PC-3 (cell line): ENCODE data around the gene MROH2A. TPM values are rescaled to one million over a fixed set of nuclear protein-coding genes. Genes with fewer than 3 reads are reported as not detected.

Experiments used
- ATAC-seq: fragments of 200-7000 bp; cut with Tn5 transposase; 2 replicates; pipeline ENCODE4 v1.9.1; 2020; ENCODE audit warnings: mild to moderate bottlenecking, moderate library complexity
- BruUV-seq: library from RNA; stranded (reverse); fragments of 400-500 nt; replicated peaks from 2 replicates; lab custom pipeline; 2021; lab: Mats Ljungman, UMichigan
- CTCF ChIA-PET: fragments of 300-600 bp; sonication (Branson Sonifier 250); formaldehyde crosslinking; loops from one replicate; lab custom pipeline; 2022; ENCODE audit warnings: antibody characterized with exemption; lab: Charles Lee
- POLR2A ChIA-PET: fragments of 300-600 bp; sonication (Branson Sonifier 250); formaldehyde crosslinking; loops from one replicate; lab custom pipeline; 2022; ENCODE audit warnings: antibody characterized with exemption; ENCODE audit not compliant: unreplicated experiment; lab: Charles Lee
- DNase-seq: peaks from one replicate; pipeline ENCODE4 v3.0.0-alpha.2; 2015
- H2AFZ ChIP-seq: fragments of 300-600 bp; sonication (generic); 2 replicates; pipeline ENCODE4 v1.6.0; 2016; ENCODE audit warnings: antibody characterized with exemption, low read length
- H3F3A ChIP-seq: fragments of 300-600 bp; sonication (generic); one replicate; pipeline ENCODE4 v1.6.0; 2017; ENCODE audit warnings: antibody characterized with exemption, low read length, control low read depth, mild to moderate bottlenecking; ENCODE audit not compliant: unreplicated experiment
- H3K27ac ChIP-seq: fragments of 300-600 bp; sonication (generic); 2 replicates; pipeline ENCODE4 v1.5.1; 2016; ENCODE audit warnings: mild to moderate bottlenecking, low read length
- H3K27me3 ChIP-seq: fragments of 300-600 bp; sonication (generic); 2 replicates; pipeline ENCODE4 v1.6.1; 2016; ENCODE audit warnings: low read length, mixed read lengths
- H3K36me3 ChIP-seq: fragments of 300-600 bp; sonication (generic); 2 replicates; pipeline ENCODE4 v1.6.1; 2016; ENCODE audit warnings: low read depth, mixed run types, low read length, mixed read lengths
- H3K4me1 ChIP-seq: fragments of 300-600 bp; sonication (generic); 2 replicates; pipeline ENCODE4 v1.5.1; 2016; ENCODE audit warnings: low read length; ENCODE audit not compliant: insufficient read depth
- H3K4me2 ChIP-seq: fragments of 300-600 bp; sonication (generic); 2 replicates; pipeline ENCODE4 v1.6.0; 2016; ENCODE audit warnings: low read length
- H3K4me3 ChIP-seq: fragments of 300-600 bp; sonication (generic); 2 replicates; pipeline ENCODE4 v1.5.1; 2016; ENCODE audit warnings: mild to moderate bottlenecking, low read length, mixed read lengths
- H3K79me2 ChIP-seq: fragments of 300-600 bp; sonication (generic); 2 replicates; pipeline ENCODE4 v1.6.1; 2017; ENCODE audit warnings: low read length, mixed read lengths
- H3K9ac ChIP-seq: fragments of 300-600 bp; sonication (generic); 2 replicates; pipeline ENCODE4 v1.6.0; 2016; ENCODE audit warnings: mild to moderate bottlenecking, low read length
- H3K9me2 ChIP-seq: fragments of 300-600 bp; sonication (generic); replicated peaks from 2 replicates; pipeline ENCODE4 v1.6.1; 2016; ENCODE audit warnings: mixed run types, low read length, mixed read lengths
- H3K9me3 ChIP-seq: fragments of 300-600 bp; sonication (generic); 2 replicates; pipeline ENCODE4 v1.6.1; 2016; ENCODE audit warnings: low read length, mixed read lengths
- H4K20me1 ChIP-seq: fragments of 300-600 bp; sonication (generic); 2 replicates; pipeline ENCODE4 v1.6.1; 2016; ENCODE audit warnings: low read length, mixed read lengths
- EZH2 ChIP-seq: fragments of 300-600 bp; sonication (generic); IDR thresholded peaks from one replicate; pipeline ENCODE4 v1.6.1; 2017; ENCODE audit warnings: antibody characterized with exemption, mild to moderate bottlenecking, low read length; ENCODE audit not compliant: unreplicated experiment
- EZH2phosphoT487 ChIP-seq: fragments of 300-600 bp; sonication (generic); IDR thresholded peaks from 2 replicates; pipeline ENCODE4 v1.6.1; 2018; ENCODE audit warnings: mild to moderate bottlenecking, antibody characterized with exemption, low read length, borderline replicate concordance
- intact Hi-C: fragments of 100-400 bp; cut with micrococcal nuclease; formaldehyde crosslinking; loops from 2 replicates; pipeline ENCODE4 v1.9.0; 2023
- total RNA-seq: library from RNA; depleted of rRNA; stranded (reverse); fragments of >200 nt; gene quantifications from 2 replicates; pipeline ENCODE4 v1.2.3, GENCODE V29; 2014
- TF ChIP-seq, protein P1 (sequence below): fragments of 300-600 bp; sonication (generic); conservative IDR thresholded peaks from 2 replicates; pipeline ENCODE4 v1.5.1; 2017; ENCODE audit warnings: antibody characterized with exemption, low read depth, mild to moderate bottlenecking, low read length

MROH2A gene
- total RNA-seq, 1 experiment from 2014 or later = not detected

DNA sequence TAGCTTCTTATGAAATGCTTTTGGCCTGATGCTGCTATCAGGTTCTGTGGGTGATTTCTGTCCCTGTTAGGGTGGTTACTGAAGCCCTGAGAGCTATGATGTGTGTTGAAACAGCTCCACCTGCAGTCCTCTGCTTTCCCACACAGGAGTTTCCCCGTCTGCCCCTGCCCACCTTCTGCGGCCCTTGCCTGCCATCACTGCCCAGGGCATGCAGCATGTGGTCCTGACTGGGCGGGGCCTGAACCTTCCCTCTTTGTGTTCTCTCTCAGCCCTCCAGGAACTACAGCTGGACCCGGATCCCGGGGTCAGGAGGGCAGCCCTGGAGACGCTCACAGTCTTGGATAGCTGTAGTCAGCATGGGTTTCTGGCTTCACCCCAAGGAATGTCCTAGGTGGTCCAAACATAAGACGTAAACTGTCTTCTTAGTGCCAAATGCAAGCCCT, 54.8 kb downstream of the MROH2A start:
- no TSS peak for BruUV-seq
- Histone ChIP-seq H3K4me1 (no peaks in the 10 kb centered on the region), H3K9me2 (no peaks in the 10 kb centered on the region), H4K20me1 (peaks cover 14% of the 10 kb centered on the region), H3K4me2 (no peak overlapping the region), H3K4me3 (no peak overlapping the region), H3K9ac (no peak overlapping the region), H3K27ac (no peak overlapping the region), H3K36me3 (peaks cover 32% of the 10 kb centered on the region), H3K79me2 (peaks cover 23% of the 10 kb centered on the region), H2AFZ (no peak overlapping the region), H3K27me3 (no peaks in the 10 kb centered on the region), H3F3A (no peaks in the 10 kb centered on the region), H3K9me3 (no peaks in the 10 kb centered on the region)
- DNase-seq (peak; percentile 54), ATAC-seq (peak; percentile 77)
- ChIA-PET POLR2A (interaction anchor here (0.5 to 0.8 kb wide), 3 partner anchors 28 to 384 kb away, joined by 3 to 4 read pairs (median 3); no protein-coding TSS in a partner anchor), CTCF (interaction anchor here (0.6 to 1.2 kb wide), 5 partner anchors 95 to 390 kb away, joined by 3 to 15 read pairs (median 4); no protein-coding TSS in a partner anchor)
- intact Hi-C loops = loop anchor here (2.0 to 5.0 kb wide), 2 partner anchors 121 to 352 kb away; partner anchors contain the start of gene UGT1A5
- TF ChIP-seq, protein P1, sequence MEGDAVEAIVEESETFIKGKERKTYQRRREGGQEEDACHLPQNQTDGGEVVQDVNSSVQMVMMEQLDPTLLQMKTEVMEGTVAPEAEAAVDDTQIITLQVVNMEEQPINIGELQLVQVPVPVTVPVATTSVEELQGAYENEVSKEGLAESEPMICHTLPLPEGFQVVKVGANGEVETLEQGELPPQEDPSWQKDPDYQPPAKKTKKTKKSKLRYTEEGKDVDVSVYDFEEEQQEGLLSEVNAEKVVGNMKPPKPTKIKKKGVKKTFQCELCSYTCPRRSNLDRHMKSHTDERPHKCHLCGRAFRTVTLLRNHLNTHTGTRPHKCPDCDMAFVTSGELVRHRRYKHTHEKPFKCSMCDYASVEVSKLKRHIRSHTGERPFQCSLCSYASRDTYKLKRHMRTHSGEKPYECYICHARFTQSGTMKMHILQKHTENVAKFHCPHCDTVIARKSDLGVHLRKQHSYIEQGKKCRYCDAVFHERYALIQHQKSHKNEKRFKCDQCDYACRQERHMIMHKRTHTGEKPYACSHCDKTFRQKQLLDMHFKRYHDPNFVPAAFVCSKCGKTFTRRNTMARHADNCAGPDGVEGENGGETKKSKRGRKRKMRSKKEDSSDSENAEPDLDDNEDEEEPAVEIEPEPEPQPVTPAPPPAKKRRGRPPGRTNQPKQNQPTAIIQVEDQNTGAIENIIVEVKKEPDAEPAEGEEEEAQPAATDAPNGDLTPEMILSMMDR = peak; percentile 60; the same call in 1 of the 2 replicates
- TF ChIP-seq EZH2phosphoT487 = no peak

DNA sequence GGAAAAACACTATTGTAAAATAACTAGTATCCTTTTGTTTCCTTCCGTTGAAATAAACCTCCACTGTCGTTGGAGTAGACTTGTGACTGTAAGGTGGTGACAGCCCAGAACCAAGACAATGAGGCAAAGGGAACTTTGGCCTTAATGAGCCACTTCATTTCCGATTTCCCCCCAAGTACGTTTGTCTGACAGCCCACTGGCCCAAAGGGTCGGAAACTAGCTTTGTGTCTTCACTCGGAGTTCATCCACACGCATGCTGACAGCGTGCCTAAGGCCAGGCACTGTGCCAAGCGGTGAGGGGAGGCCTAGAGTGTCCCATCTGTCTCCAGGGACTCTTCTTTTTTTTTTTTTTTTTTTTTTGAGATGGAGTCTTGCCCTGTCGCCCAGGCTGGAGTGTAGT, 55.2 kb downstream of the MROH2A start:
- Histone ChIP-seq H2AFZ (no peak overlapping the region), H3K27ac (no peak overlapping the region)
- intact Hi-C loops = loop anchor here (2.0 to 5.0 kb wide), 2 partner anchors 121 to 353 kb away; partner anchors contain the start of gene UGT1A5

More for the DNA sequence above, 55.2 kb downstream of the MROH2A start:
- DNase-seq (no peak), ATAC-seq (no peak)
- BruUV-seq = no TSS peak
- 0 out of 2 replicates have a peak, but pooled peaks cover 4% of the 10 kb centered on the region for H3K4me1 ChIP-seq
- H3F3A ChIP-seq = no peaks in the 10 kb centered on the region
- CTCF ChIA-PET = interaction anchor here (0.7 to 1.2 kb wide), 3 partner anchors 95 to 390 kb away, joined by 4 to 12 read pairs (median 4); no protein-coding TSS in a partner anchor
- no peak overlapping the region for H3K4me2 ChIP-seq
- H3K4me3 ChIP-seq = no peak overlapping the region
- no peaks in the 10 kb centered on the region for H3K9me2 ChIP-seq
- H3K9me3 ChIP-seq = no peaks in the 10 kb centered on the region
- peaks cover 36% of the 10 kb centered on the region for H3K36me3 ChIP-seq
- peaks cover 28% of the 10 kb centered on the region for H3K79me2 ChIP-seq
- no peak overlapping the region for H3K9ac ChIP-seq
- TF ChIP-seq EZH2phosphoT487 (no peak), EZH2 (no peak)
- TF ChIP-seq, protein P1 = no peak
- peaks cover 18% of the 10 kb centered on the region for H4K20me1 ChIP-seq
- POLR2A ChIA-PET = interaction anchor here (0.5 to 0.6 kb wide), 2 partner anchors 27 to 347 kb away, joined by 3 to 4 read pairs; no protein-coding TSS in a partner anchor
- H3K27me3 ChIP-seq = no peaks in the 10 kb centered on the region
